Gastrocnemius medialis (tissue), 4 donors: ENCODE results near the gene FLII.

Source experiments
- POLR2A ChIP-seq, 2 donors: fragments of 450-650 bp; IDR thresholded peaks; one replicate each; pipeline ENCODE4 v1.6.1; 2017; ENCODE audit warnings: antibody characterized with exemption in 2 of 2, mild to moderate bottlenecking in 2 of 2, moderate library complexity in 2 of 2
- TF ChIP-seq, protein P1 (sequence below), 5 experiments: fragments of 450-650 bp in 3 of 5; fragments of 200-600 bp in 2 of 5; sonication (generic) in 2 of 5; IDR thresholded peaks in 4 of 5; conservative IDR thresholded peaks in 1 of 5; 1 replicate in 4 of 5; 2 replicates in 1 of 5; pipeline ENCODE4 v1.5.1; 2016 to 2019; ENCODE audit warnings: antibody characterized with exemption in 5 of 5, mild to moderate bottlenecking in 3 of 5, moderate library complexity in 3 of 5

DNA sequence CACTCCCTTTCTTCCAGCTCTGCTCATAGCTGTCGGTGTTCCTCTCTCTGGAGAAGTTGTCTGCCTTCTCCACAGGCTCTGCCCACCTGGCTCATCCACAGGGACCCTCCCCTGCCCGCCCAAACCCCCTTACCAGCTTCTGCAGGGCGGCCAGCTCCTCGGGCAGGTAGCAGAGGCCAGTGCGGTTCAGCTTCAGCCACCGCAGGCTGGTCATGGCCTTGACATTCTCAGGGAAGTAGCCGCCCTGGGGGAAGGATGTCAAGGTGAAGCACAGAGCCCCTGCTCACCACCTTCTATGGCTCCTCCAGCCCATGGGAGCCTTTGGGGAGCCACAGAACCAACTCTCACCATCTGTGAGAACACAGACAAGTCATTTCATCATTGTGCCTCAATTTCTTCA, 1.8 kb downstream of the FLII start:
- TF ChIP-seq, protein P1, sequence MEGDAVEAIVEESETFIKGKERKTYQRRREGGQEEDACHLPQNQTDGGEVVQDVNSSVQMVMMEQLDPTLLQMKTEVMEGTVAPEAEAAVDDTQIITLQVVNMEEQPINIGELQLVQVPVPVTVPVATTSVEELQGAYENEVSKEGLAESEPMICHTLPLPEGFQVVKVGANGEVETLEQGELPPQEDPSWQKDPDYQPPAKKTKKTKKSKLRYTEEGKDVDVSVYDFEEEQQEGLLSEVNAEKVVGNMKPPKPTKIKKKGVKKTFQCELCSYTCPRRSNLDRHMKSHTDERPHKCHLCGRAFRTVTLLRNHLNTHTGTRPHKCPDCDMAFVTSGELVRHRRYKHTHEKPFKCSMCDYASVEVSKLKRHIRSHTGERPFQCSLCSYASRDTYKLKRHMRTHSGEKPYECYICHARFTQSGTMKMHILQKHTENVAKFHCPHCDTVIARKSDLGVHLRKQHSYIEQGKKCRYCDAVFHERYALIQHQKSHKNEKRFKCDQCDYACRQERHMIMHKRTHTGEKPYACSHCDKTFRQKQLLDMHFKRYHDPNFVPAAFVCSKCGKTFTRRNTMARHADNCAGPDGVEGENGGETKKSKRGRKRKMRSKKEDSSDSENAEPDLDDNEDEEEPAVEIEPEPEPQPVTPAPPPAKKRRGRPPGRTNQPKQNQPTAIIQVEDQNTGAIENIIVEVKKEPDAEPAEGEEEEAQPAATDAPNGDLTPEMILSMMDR (IDR thresholded peaks at IDR 0.05 in 4 of 5, conservative IDR thresholded peaks at IDR 0.05 in 1 of 5) = no peak
- no peak for TF ChIP-seq POLR2A (IDR thresholded peaks at IDR 0.05)
